GM12865 (cell line): ENCODE data around the gene TTC22.
A peak's percentile ranks its signal among the peaks of the same experiment; 100 is the strongest.

Experiments used
- DNase-seq: peaks from one replicate; pipeline ENCODE4 v3.0.0; 2010; ENCODE audit warnings: low read depth
- H3K4me3 ChIP-seq: 2 replicates; pipeline ENCODE4 v1.5.1; 2011; ENCODE audit warnings: mild to moderate bottlenecking, low read depth, low read length, control low read depth
- TF ChIP-seq, protein P1 (sequence below): IDR thresholded peaks from 2 replicates; pipeline ENCODE4 v1.5.1; 2011; ENCODE audit warnings: low read length, control low read depth, low read depth, inconsistent platforms; ENCODE audit not compliant: insufficient read depth; ENCODE audit errors: missing control alignments

TTC22 gene

DNA sequence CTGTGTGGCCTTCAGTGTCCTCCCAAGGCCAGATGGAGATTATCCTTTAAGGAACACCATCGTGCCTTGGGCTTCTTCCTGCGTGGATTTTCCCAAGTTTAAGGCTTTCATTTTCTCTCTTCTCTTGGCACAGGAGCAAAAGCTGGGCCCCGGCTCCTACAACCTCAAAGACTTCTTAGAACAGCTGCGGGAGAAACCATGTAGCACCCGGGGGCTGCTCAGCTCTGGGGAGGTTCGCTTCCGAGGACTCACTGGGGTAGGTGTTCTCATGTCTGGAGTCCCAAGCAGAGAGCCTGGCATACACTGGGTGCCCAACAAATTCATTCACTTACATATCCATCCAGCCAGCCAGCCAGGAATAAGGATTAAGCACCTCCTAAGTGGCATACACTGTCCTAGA is 6.6 kb upstream of the TTC22 start:
- TF ChIP-seq, protein P1, sequence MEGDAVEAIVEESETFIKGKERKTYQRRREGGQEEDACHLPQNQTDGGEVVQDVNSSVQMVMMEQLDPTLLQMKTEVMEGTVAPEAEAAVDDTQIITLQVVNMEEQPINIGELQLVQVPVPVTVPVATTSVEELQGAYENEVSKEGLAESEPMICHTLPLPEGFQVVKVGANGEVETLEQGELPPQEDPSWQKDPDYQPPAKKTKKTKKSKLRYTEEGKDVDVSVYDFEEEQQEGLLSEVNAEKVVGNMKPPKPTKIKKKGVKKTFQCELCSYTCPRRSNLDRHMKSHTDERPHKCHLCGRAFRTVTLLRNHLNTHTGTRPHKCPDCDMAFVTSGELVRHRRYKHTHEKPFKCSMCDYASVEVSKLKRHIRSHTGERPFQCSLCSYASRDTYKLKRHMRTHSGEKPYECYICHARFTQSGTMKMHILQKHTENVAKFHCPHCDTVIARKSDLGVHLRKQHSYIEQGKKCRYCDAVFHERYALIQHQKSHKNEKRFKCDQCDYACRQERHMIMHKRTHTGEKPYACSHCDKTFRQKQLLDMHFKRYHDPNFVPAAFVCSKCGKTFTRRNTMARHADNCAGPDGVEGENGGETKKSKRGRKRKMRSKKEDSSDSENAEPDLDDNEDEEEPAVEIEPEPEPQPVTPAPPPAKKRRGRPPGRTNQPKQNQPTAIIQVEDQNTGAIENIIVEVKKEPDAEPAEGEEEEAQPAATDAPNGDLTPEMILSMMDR: no peak
- no peak for DNase-seq
- no peak overlapping the region for H3K4me3 ChIP-seq

DNA sequence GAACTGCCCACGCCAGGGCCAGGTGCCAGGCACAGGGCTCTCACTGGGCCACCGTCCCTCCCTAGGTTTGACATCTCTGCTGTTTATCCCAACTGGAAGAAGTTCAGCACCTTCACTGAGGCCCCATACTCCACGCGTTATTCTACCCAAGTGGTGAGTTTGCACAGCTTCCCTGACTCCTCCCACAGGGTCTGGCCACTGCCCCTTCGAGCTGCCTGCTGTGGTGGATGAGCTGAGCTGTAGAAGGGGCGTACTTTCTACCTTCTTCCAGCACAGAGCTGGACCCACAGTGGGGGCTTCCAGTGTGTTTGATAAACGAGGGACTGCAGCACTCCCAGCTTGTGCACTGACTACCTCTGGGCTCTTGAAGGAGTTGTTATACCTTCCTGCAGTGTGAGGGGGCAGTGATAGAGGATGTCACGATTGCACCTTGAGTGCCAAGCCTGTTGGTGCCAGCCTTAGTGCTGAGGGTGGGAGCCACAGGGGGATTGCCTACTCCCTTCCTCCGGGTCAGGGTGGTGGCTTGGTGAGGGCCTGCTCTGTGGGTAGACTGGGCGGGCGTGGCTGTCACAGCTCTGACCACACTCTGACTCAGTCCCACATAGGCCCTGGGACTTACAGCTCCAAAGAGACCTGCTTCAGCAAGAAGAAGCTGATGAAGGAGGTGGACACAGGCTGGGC is 5.9 kb upstream of the TTC22 start:
- TF ChIP-seq, protein P1: no peak
- DNase-seq: peak; percentile 23
- H3K4me3 ChIP-seq: no peak overlapping the region

DNA sequence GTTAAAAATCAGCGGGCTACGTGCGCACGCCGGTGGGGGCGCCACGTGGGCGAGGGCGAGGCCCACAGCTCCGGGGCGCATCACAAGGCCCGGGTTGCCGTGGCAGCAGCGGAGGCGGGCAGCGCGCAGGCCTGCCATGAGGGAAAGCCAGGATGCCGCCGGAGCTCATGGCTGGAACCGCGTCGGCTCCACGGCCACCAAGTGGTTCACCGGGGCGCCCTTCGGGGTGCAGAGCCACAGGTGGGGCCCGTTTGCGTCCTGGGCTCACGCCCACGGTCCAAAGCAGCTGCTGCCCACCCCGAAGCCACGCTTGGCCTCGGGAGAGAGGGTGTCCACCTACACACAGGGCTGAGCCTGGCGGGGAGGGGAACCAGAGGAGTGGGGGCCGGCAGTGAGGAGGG is 4.9 kb upstream of the TTC22 start:
- DNase-seq: no peak
- H3K4me3 ChIP-seq: no peak overlapping the region
- TF ChIP-seq, protein P1: no peak

DNA sequence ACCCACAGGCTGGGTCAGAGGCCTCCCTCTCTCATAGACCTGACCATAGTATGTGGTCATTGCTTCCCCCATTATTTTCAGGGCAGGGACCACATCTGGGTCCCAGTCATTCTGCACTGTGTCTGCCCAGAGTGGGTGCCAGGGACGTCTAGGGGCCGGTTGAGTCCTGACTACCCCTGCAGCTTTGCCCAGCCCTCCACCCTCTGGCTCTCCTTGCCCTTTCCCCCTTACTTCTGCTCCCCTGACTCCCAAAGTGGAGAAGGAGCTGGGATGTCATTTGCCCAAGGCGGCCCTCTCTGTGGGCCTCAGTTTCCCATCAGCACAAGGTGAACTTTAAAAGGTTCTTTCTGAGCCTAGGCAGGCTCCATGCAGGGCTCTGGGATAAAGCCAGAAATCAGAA is 4.3 kb upstream of the TTC22 start:
- TF ChIP-seq, protein P1: no peak
- no peak overlapping the region for H3K4me3 ChIP-seq
- no peak for DNase-seq

DNA sequence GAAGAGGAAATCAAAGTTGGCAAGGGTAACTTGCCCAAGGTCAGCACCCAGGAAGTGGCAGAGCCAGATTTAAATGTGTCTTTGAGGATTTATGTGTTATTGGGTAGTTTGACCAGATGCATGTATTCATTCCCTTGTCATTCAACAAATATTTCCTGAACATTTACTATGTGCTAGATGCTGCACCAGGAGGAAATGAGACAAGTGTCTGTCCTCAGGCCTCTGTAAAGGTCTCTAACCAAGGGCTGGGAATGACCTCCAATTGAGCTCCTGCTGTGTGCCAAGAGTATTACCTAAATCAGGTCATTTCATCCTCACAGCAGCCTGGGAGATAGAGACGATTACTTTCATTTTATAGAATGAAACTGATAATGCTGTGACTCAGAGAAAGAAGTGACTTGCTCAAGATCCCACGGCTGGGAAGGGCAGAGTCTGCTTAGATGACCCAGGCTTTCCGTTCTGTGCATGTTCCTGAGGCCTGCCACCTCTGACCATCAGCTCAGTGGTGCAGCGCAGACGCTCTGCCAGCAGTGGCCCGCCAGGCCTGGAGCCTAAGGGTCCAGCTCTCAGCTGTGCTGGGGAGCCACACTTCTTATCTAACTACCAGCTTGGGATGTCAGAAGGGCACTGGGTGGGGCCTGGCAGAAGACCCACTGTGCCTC is 3.5 kb upstream of the TTC22 start:
- H3K4me3 ChIP-seq: no peak overlapping the region
- TF ChIP-seq, protein P1: no peak
- DNase-seq: peak; percentile 55

DNA sequence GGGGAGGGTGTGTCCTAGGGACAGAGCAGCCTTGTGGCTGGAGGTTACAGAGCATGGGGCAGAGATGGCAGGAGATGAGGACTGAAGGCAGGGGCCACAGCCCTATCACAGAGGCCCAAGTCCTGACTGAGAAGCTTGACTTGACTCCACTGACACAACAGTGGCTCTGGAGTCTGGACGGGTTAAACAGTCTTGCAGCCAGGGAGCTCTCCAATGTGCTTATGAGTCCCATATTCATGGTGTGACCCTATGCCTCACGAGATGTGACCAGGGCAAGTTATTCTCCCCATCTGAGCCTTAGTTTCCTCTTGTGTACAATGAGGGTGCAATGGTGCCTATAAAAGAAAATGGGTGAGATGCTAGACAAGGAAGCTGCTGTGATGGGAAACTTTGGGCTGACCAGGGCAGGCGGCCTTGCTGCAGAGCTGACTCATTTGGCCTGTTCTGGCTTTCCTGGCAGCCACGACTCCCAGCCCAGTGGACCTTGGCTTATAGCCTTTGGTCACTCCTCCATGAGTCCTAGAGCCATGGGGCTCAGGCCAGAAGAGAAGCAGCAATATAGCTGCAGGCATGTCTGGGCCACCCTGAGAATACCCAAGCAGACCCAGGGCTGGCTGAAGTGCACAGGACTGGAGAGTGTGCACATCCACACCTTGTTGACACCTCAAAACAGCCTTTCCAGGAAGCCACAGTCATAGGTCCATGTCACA is 2.8 kb upstream of the TTC22 start:
- peak; percentile 26 for DNase-seq
- TF ChIP-seq, protein P1: no peak
- no peak overlapping the region for H3K4me3 ChIP-seq
